Breast epithelium (tissue), 4 donors: ENCODE data around the gene SLC2A13. TPM values are rescaled to one million over a fixed set of nuclear protein-coding genes. Genes with fewer than 3 reads are reported as not detected.

Experiments used
- DNase-seq, 2 donors: peaks; one replicate each; pipeline ENCODE4 v3.0.0-alpha.2; 2019; ENCODE audit warnings: low spot score in 2 of 2
- H3K27ac ChIP-seq, 2 donors: fragments of 200-600 bp; sonication (generic) in 1 of 2; one replicate each; pipeline ENCODE4 v1.5.1; 2016 to 2019; ENCODE audit warnings: mild to moderate bottlenecking in 1 of 2
- H3K27me3 ChIP-seq, 2 donors: fragments of 200-600 bp; sonication (generic) in 1 of 2; one replicate each; pipeline versions ENCODE4 v1.5.1 to v1.6.0; 2017 to 2019; ENCODE audit warnings: control low read depth in 1 of 2, mild to moderate bottlenecking in 1 of 2
- H3K36me3 ChIP-seq: fragments of 200-600 bp; one replicate; pipeline ENCODE4 v1.5.1; 2019
- H3K4me1 ChIP-seq, 2 donors: fragments of 200-600 bp; sonication (generic); one replicate each; pipeline ENCODE4 v1.5.1; 2016 to 2019; ENCODE audit warnings: control low read depth in 1 of 2
- H3K4me3 ChIP-seq, 3 donors: fragments of 200-600 bp; sonication (generic); 1 replicate in 2 of 3; 2 replicates in 1 of 3; pipeline ENCODE4 v1.5.1; 2016 to 2019; ENCODE audit warnings: mild to moderate bottlenecking in 3 of 3, moderate library complexity in 2 of 3
- H3K9me3 ChIP-seq, 2 donors: fragments of 200-600 bp; sonication (generic) in 1 of 2; one replicate each; pipeline ENCODE4 v1.5.1; 2016 to 2019; ENCODE audit warnings: control low read depth in 1 of 2
- CTCF ChIP-seq, 3 donors: fragments of 450-650 bp; IDR thresholded peaks; one replicate each; pipeline ENCODE4 v1.5.1; 2016 to 2017; ENCODE audit warnings: antibody characterized with exemption in 3 of 3, mild to moderate bottlenecking in 3 of 3, moderate library complexity in 3 of 3
- POLR2A ChIP-seq: fragments of 450-650 bp; IDR thresholded peaks from one replicate; pipeline ENCODE4 v1.6.1; 2016; ENCODE audit warnings: antibody characterized with exemption, mild to moderate bottlenecking, moderate library complexity
- POLR2AphosphoS5 ChIP-seq, 3 donors: sonication (generic); formaldehyde crosslinking; IDR thresholded peaks; one replicate each; pipeline ENCODE4 v1.6.1; 2017; ENCODE audit warnings: antibody characterized with exemption in 3 of 3
- intact Hi-C: fragments of 100-400 bp; cut with DNase I; formaldehyde crosslinking; loops from one replicate; pipeline ENCODE4 v1.15.1; 2023; ENCODE audit warnings: low total_unique reads
- total RNA-seq, 3 donors: library from RNA; depleted of rRNA; stranded (reverse); fragments of >200 nt; gene quantifications; one replicate each; pipeline ENCODE4 v1.1.0, GENCODE V29; 2016

SLC2A13 gene
- total RNA-seq, 3 donors from 2014 or later: 17.1 to 32.2 (median 22.0) TPM

GRCh38 chr12:39959467-39959866, 146.4 kb downstream of the SLC2A13 start:
- intact Hi-C loops: loop anchor here (10.0 kb wide), 1 partner anchor 1755 kb away; no protein-coding TSS in a partner anchor
- TF ChIP-seq POLR2A: no peak
- no peak for TF ChIP-seq CTCF (IDR thresholded peaks at IDR 0.05)
- H3K27me3 ChIP-seq: no peaks in the 10 kb centered on the region
- no peak overlapping the region for H3K27ac ChIP-seq
- no peaks in the 10 kb centered on the region for H3K36me3 ChIP-seq
- no peak overlapping the region for H3K4me3 ChIP-seq
- H3K9me3 ChIP-seq: no peaks in the 10 kb centered on the region
- H3K4me1 ChIP-seq: no peaks in the 10 kb centered on the region
- no peak for DNase-seq

GRCh38 chr12:39959031-39959430, 146.8 kb downstream of the SLC2A13 start:
- Histone ChIP-seq H3K4me1 (no peaks in the 10 kb centered on the region), H3K27me3 (no peaks in the 10 kb centered on the region), H3K36me3 (no peaks in the 10 kb centered on the region), H3K9me3 (no peaks in the 10 kb centered on the region), H3K4me3 (no peak overlapping the region), H3K27ac (no peak overlapping the region)
- intact Hi-C loops: loop anchor here (10.0 kb wide), 1 partner anchor 1754 kb away; no protein-coding TSS in a partner anchor
- no peak for DNase-seq
- TF ChIP-seq POLR2A (no peak), CTCF (IDR thresholded peaks at IDR 0.05) (no peak), POLR2AphosphoS5 (IDR thresholded peaks at IDR 0.05) (no peak)

- no peak for DNase-seq
- Histone ChIP-seq H3K4me3 (no peak overlapping the region), H3K27ac (no peak overlapping the region), H3K27me3 (no peaks in the 10 kb centered on the region), H3K4me1 (no peaks in the 10 kb centered on the region), H3K9me3 (no peaks in the 10 kb centered on the region), H3K36me3 (no peaks in the 10 kb centered on the region)
- intact Hi-C loops: loop anchor here (10.0 kb wide), 1 partner anchor 1754 kb away; no protein-coding TSS in a partner anchor
- TF ChIP-seq POLR2AphosphoS5 (IDR thresholded peaks at IDR 0.05) (no peak), CTCF (IDR thresholded peaks at IDR 0.05) (no peak), POLR2A (no peak)
Measured at GRCh38 chr12:39958377-39958776, 147.5 kb downstream of the SLC2A13 start.

- Histone ChIP-seq H3K27ac (no peak overlapping the region), H3K36me3 (no peaks in the 10 kb centered on the region), H3K9me3 (no peaks in the 10 kb centered on the region), H3K4me1 (no peaks in the 10 kb centered on the region), H3K4me3 (no peak overlapping the region), H3K27me3 (no peaks in the 10 kb centered on the region)
- DNase-seq: no peak
- TF ChIP-seq CTCF (IDR thresholded peaks at IDR 0.05): no peak
- no peak for TF ChIP-seq POLR2AphosphoS5 (IDR thresholded peaks at IDR 0.05)
- no peak for TF ChIP-seq POLR2A
- intact Hi-C loops: loop anchor here (10.0 kb wide), 1 partner anchor 1752 kb away; no protein-coding TSS in a partner anchor
Measured at GRCh38 chr12:39956725-39957124, 149.2 kb downstream of the SLC2A13 start.

GRCh38 chr12:39946361-39947280, 159.3 kb downstream of the SLC2A13 start:
- no peak for DNase-seq
- H3K4me3 ChIP-seq: no peak overlapping the region
- H3K4me1 ChIP-seq: no peaks in the 10 kb centered on the region
- H3K36me3 ChIP-seq: no peaks in the 10 kb centered on the region
- no peaks in the 10 kb centered on the region for H3K27me3 ChIP-seq
- no peak overlapping the region for H3K27ac ChIP-seq
- H3K9me3 ChIP-seq: no peaks in the 10 kb centered on the region
- intact Hi-C loops: no loop called here
- TF ChIP-seq CTCF (IDR thresholded peaks at IDR 0.05): no peak
- TF ChIP-seq POLR2AphosphoS5 (IDR thresholded peaks at IDR 0.05): no peak
- TF ChIP-seq POLR2A: no peak
